GM12891 (cell line): Measurements from ENCODE around the gene FMN1.

Source experiments
- DNase-seq: peaks from one replicate; pipeline ENCODE4 v3.0.0; 2011; ENCODE audit warnings: low spot score; ENCODE audit not compliant: insufficient read length
- FAIRE-seq: peaks from 2 replicates; lab custom pipeline; 2011; peaks lifted over from hg19 to GRCh38; lab: Jason Lieb, UNC
- PAX5 ChIP-seq: IDR thresholded peaks from 2 replicates; pipeline ENCODE4 v1.6.1; 2011; ENCODE audit warnings: low read length, moderate library complexity, mild to moderate bottlenecking; ENCODE audit not compliant: insufficient read depth, severe bottlenecking
- POLR2A ChIP-seq: IDR thresholded peaks from 2 replicates; pipeline ENCODE4 v1.6.1; 2011; ENCODE audit warnings: low read depth, low read length, control low read depth
- POLR2AphosphoS5 ChIP-seq: IDR thresholded peaks from 2 replicates; pipeline ENCODE4 v1.6.1; 2011; ENCODE audit warnings: low read depth, low read length, control low read depth
- POU2F2 ChIP-seq: IDR thresholded peaks from 2 replicates; pipeline ENCODE4 v1.6.1; 2011; ENCODE audit warnings: low read depth, mild to moderate bottlenecking, control low read depth, low read length, moderate library complexity
- SPI1 ChIP-seq: IDR thresholded peaks from 2 replicates; pipeline ENCODE4 v1.6.1; 2011; ENCODE audit warnings: low read depth, low read length, control low read depth
- TAF1 ChIP-seq: IDR thresholded peaks from 2 replicates; pipeline ENCODE4 v1.6.1; 2011; ENCODE audit warnings: low read depth, low read length, control low read depth

FMN1 gene

DNA sequence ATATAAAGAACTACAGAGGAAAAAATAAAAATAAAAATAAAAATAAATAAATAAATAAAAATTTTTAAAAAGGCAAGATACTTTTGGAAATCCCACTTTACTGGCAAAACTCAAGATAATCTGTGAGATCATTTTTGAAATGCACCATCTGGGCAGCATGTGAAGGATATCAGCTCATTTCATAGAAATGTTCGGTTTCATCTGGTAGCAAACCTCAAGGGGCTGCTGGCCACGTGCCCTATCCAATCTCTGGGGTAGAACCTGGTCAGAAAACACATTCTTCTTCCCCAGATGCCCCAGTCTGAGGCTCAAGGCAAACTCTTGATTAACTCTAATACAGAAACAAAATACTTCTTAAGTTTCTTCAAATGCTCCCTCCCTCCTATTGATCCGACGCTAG lies 166.0 kb downstream of the FMN1 start:
- no peak for TF ChIP-seq POLR2A
- FAIRE-seq (no peak), DNase-seq (no peak)

DNA sequence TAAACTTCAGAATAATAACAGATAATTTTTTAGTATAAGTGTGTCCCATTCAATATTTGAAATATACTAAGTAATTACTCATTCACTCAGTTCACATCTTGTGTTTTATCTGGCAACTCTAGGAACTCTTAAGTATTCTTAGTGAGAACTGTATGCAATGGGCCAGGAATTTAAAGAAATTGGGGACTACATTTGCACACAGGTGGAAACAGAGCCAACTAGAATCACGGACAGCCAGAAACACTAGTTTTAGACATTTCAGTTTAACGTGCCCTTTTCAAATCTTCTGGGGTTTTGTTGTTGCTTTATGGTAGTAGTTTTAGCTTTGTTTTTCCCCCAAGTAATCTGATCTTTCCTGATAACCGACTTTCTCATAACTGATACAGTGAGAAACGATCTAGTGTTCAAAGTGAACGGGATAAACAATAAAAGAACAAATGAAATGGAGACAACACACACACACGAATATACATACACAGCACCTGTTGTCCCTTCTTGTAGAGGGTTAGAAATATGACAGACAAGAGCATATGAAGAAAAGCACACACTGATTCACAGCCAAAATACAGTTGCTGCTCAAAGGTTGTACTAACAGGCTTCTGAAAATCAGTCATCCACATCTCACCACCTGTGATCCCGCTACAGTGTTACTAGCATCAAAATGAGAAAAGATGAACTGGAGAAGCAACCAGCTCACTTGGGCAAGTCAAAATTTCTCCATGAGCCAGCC lies 167.0 kb downstream of the FMN1 start:
- TF ChIP-seq PAX5 (no peak), POLR2AphosphoS5 (no peak), SPI1 (no peak), TAF1 (no peak), POU2F2 (no peak), POLR2A (no peak)
- DNase-seq (no peak), FAIRE-seq (no peak)

DNA sequence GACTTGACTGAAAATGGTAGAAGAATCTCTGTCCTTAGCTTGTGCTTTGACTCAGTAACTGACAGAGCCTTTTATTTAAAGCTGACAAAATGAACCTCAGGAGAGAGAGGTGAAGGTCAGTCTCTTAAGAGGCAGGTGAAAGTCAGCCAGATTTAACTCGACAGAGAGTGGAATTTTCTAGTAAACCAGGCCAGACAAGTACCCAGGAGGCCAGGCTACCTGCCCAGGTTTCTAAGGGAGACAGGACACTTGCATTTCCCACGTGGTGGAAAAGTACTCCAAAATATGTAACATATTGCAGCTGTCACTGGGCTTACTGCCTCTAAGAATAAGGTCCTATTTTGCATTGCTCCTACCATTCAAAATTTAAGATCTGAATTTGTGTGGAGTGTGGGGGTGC lies 167.9 kb downstream of the FMN1 start:
- TF ChIP-seq POLR2A, result no peak
- TF ChIP-seq SPI1, result no peak
- TF ChIP-seq PAX5, result no peak
- no peak for TF ChIP-seq TAF1
- no peak for TF ChIP-seq POLR2AphosphoS5
- TF ChIP-seq POU2F2, result no peak
- DNase-seq, result no peak
- no peak for FAIRE-seq

DNA sequence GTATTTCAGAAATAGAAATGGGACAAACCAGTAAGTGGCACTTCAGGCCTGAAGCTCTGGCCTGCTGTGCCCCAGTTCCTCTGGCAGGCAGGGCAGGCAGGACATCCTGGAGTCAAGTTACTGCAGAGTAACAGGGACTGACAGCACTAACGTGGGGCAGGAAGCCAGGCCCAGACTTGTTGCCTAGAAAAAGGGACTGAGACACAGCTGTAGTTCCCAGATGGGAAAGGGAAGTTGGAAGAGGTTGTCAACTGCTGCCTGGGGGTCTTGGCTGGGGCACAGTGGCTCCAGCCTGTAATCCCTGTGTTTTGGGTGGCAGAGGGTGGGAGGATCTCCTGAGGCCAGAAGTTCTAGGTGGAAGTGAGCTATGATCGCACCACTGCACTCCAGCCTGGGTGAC lies 171.9 kb downstream of the FMN1 start:
- DNase-seq (no peak), FAIRE-seq (no peak)
- TF ChIP-seq POLR2A, result no peak
- no peak for TF ChIP-seq POU2F2

DNA sequence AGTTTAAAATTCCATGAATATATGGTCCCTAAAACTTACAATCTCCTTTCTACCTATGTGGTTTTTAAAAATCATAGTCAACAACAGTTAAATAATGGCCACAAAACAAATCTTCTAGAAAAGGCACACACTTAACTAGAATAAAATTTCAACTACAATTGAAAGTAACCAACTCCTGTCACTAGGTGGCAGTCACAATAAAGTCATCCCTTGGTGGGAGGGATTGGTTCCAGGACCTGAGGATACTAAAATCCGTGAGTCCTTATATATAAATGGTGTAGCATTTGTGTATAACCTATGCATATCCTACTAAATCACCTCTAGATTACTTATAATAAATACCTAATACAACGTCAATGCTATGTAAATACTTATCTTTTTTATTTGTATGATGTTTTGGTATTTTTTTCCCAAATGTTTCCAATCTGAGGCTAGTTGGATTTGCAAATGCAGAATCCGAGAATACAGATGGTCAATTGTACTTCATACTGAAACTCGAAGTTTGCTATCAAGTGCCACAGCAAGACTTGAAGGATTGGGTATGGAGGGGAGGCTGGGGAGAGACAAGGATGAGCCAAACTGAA lies 172.6 kb downstream of the FMN1 start:
- TF ChIP-seq SPI1, result no peak
- no peak for TF ChIP-seq POLR2A
- no peak for TF ChIP-seq POU2F2
- no peak for TF ChIP-seq TAF1
- TF ChIP-seq POLR2AphosphoS5, result no peak
- TF ChIP-seq PAX5, result no peak
- peak; percentile 30 for DNase-seq
- FAIRE-seq, result no peak

DNA sequence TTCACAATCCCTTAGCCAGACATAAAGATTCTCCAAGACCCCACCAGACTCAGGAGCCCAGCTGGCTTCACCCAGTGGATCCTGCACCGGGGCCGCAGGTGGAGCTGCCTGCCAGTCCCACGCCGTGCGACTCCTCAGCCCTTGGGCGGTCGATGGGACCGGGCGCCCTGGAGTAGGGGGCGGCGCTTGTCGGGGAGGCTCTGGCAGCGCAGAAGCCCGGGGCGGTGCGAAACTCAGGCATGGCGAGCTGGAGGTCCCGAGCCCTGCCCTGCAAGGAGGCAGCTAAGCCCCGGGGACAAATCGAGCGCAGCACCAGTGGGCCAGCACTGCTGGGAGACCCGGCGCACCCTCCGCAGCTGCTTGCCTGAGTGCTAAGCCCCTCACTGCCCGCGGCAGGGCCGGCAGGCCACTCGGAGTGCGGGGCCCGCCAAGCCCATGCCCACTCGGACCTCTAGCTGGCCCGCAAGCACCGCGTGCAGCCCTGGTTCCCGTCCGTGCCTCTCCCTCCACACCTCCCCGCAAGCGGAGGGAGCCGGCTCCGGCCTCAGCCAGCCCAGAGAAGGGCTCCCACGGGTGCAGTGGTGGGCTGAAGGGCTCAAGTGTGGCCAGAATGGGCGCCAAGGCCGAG lies 175.0 kb downstream of the FMN1 start:
- DNase-seq, result no peak
- FAIRE-seq, result no peak
- TF ChIP-seq SPI1, result no peak
- no peak for TF ChIP-seq POLR2AphosphoS5
- TF ChIP-seq PAX5, result no peak
- TF ChIP-seq TAF1, result no peak
- TF ChIP-seq POU2F2, result no peak
- no peak for TF ChIP-seq POLR2A

DNA sequence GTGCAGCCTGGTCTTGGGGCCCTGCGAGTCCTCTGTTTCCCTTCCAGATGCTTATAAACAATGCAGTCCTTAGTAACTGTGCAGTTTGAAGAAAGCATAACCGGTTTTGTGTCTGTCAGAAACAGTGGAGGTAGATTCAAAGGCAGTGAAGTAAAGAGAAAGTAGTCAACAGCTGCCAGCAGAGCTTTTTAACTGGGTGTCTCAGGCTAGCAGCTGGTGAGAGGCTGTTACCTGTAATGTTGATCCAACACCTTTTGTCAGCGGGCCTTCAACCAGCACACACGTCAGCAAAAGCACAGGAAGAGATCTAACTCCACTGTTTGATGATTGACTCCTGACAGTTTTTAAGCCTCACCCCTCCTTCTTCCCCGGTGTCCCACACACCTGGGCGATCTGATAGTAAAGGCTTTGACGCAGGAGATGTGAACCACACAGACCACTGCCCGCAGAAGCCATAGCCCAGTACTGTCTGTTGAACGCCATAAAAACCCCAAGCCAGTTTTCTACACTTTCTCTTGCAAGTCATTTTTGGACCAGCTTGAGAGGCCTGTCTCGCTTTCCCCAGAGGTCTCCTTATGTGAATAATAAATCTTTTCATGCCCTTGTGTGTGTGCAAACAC lies 178.0 kb downstream of the FMN1 start:
- FAIRE-seq (no peak), DNase-seq (no peak)
- TF ChIP-seq POLR2A, result no peak
- TF ChIP-seq SPI1, result no peak
- TF ChIP-seq POU2F2, result no peak
- TF ChIP-seq PAX5, result no peak
- no peak for TF ChIP-seq TAF1
- no peak for TF ChIP-seq POLR2AphosphoS5

DNA sequence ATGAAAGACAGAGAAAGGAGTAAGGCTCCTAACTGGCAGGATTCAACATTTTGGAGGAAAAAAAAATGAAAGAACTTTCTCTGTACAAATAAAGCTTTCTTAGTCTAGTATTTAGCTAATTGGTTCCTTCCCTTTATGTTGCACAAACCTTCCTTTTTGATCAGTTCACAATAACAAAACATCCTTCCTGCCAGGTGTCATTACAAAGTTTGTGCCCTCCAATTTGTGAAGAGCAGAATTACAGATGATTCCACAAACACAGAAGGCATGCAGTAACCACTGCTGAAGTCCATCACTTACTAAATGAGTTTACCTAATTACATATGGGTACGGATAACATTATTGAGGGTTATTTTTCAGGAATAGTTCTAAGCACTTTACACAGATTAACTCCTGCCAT lies 179.9 kb downstream of the FMN1 start:
- TF ChIP-seq SPI1 (no peak), POLR2A (no peak), TAF1 (no peak), POLR2AphosphoS5 (no peak), PAX5 (no peak), POU2F2 (no peak)
- FAIRE-seq (no peak), DNase-seq (no peak)

DNA sequence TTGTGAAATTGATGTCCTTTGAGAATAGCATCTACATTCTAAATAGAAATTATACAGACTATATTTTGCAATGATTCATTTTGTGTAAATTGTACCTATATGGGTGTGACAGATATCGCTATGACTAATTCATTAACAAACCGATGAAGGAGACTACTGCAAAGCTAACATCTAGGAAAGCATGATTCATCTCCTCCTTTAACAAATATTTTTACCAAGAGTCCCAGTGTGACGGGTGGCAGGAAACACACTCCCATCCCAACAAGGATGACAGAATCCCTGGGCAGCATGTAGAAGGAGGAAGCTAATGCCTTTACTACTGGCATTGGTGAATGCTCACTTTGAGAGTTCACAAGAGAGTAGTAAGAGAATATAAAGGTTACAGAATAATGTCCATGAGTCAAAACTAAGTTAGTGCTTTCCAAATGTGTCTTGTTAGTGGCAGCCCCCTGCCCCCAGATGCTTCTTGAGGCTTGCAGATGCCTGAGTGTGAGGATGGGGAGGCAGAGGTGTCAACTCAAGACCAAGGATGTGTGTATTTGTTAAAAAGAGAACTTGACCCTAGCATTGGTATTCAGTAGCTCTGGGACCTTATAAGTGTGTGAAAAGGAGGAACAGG lies 180.6 kb downstream of the FMN1 start:
- FAIRE-seq (no peak), DNase-seq (no peak)
- TF ChIP-seq SPI1 (no peak), POU2F2 (no peak)

DNA sequence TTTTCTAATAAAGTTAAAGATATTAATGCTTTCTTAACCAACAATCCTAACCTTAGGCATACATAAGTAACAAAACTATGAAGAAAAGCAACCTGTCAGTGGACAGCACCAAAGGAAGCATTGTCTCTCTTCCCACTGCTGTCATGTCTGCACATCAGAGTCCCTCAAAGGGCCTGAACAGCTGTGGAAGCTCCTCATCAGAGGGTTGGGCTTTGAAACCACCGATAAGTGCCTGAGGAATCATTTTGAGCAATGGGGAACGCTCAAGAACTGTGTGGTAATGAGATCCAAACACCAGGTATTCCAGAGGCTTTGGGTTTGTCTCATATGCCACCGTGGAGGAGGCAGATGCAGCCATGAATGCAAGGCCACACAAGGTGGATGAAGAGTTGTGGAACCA lies 182.5 kb downstream of the FMN1 start:
- no peak for FAIRE-seq

More for the DNA sequence above, 182.5 kb downstream of the FMN1 start:
- no peak for TF ChIP-seq POU2F2
- no peak for TF ChIP-seq POLR2AphosphoS5
- TF ChIP-seq PAX5, result no peak
- no peak for TF ChIP-seq SPI1
- no peak for TF ChIP-seq TAF1
- TF ChIP-seq POLR2A, result no peak
- DNase-seq, result no peak
